Measurements from ENCODE around the gene GON4L. TPM values are rescaled to one million over a fixed set of nuclear protein-coding genes. Genes with fewer than 3 reads are reported as not detected.
"Not testable (repeated sequence)": the region's sequence is repeated elsewhere in the genome, so short reads cannot be mapped to it uniquely, and the experiment has no call there.

Gene GON4L
- total and polyA plus RNA-seq, 4 donors = 16.2 to 61.4 (median 32.3) TPM

GRCh38 chr1:155709391-155709790 lies 147.6 kb downstream of the GON4L start:
- no peak overlapping the region for H3K27ac ChIP-seq (ENCODE audit: low read depth in 1 of 2, low read length in 1 of 2)
- H3K9ac ChIP-seq (ENCODE audit: insufficient read depth in 1 of 2, low read length in 2 of 2) = no peak overlapping the region
- no peak for TF ChIP-seq CTCF (IDR thresholded peaks at IDR 0.05; ENCODE audit: control extremely low read depth, extremely low read depth)
- no peak overlapping the region for H3K4me3 ChIP-seq
- WGBS, 2 donors = 97 to 100% methylated on average over 3 of the region's 3 CpGs
- no peaks in the 10 kb centered on the region for H3K27me3 ChIP-seq (ENCODE audit: control insufficient read depth in 3 of 3, insufficient read depth in 3 of 3, low read length in 2 of 3)
- peaks cover 0 to 6% (median 2%) of the 10 kb centered on the region in 4 donors for H3K36me3 ChIP-seq (ENCODE audit: control insufficient read depth in 4 of 4, insufficient read depth in 4 of 4, low read length in 4 of 4)
- no peak for ATAC-seq (ENCODE audit: insufficient read depth, low FRiP score)
- H3K4me1 ChIP-seq (ENCODE audit: control insufficient read depth in 5 of 5, insufficient read depth in 5 of 5, low read length in 5 of 5) = peaks cover 0 to 10% (median 0%) of the 10 kb centered on the region in 5 donors
- no peaks in the 10 kb centered on the region for H3K9me3 ChIP-seq (ENCODE audit: control insufficient read depth in 4 of 4, insufficient read depth in 3 of 4, low read length in 3 of 4)
- DNase-seq = no peak

- TF ChIP-seq CTCF (IDR thresholded peaks at IDR 0.05; ENCODE audit: control extremely low read depth, extremely low read depth) = no peak
- Histone ChIP-seq H3K9ac (ENCODE audit: insufficient read depth in 1 of 2, low read length in 2 of 2) (no peak overlapping the region), H3K27me3 (ENCODE audit: control insufficient read depth in 3 of 3, insufficient read depth in 3 of 3, low read length in 2 of 3) (no peaks in the 10 kb centered on the region), H3K27ac (ENCODE audit: low read depth in 1 of 2, low read length in 1 of 2) (no peak overlapping the region), H3K9me3 (ENCODE audit: control insufficient read depth in 4 of 4, insufficient read depth in 3 of 4, low read length in 3 of 4) (no peaks in the 10 kb centered on the region), H3K4me3 (no peak overlapping the region), H3K36me3 (ENCODE audit: control insufficient read depth in 4 of 4, insufficient read depth in 4 of 4, low read length in 4 of 4) (peaks cover 0 to 3% (median 2%) of the 10 kb centered on the region in 4 donors), H3K4me1 (ENCODE audit: control insufficient read depth in 5 of 5, insufficient read depth in 5 of 5, low read length in 5 of 5) (peaks cover 0 to 10% (median 0%) of the 10 kb centered on the region in 5 donors)
- ATAC-seq (ENCODE audit: insufficient read depth, low FRiP score) (no peak), DNase-seq (no peak)
- WGBS, 2 donors = 96 to 98% methylated on average over 5 of the region's 5 CpGs
Observed at GRCh38 chr1:155706139-155706538, 150.9 kb downstream of the GON4L start.

GRCh38 chr1:155704414-155704813 lies 152.6 kb downstream of the GON4L start:
- H3K27ac ChIP-seq (ENCODE audit: low read depth in 1 of 2, low read length in 1 of 2); H3K9me3 ChIP-seq (ENCODE audit: control insufficient read depth in 4 of 4, insufficient read depth in 3 of 4, low read length in 3 of 4); H3K4me3 ChIP-seq; DNase-seq; H3K36me3 ChIP-seq (ENCODE audit: control insufficient read depth in 4 of 4, insufficient read depth in 4 of 4, low read length in 4 of 4); ATAC-seq (ENCODE audit: insufficient read depth, low FRiP score); H3K4me1 ChIP-seq (ENCODE audit: control insufficient read depth in 5 of 5, insufficient read depth in 5 of 5, low read length in 5 of 5); H3K9ac ChIP-seq (ENCODE audit: insufficient read depth in 1 of 2, low read length in 2 of 2); H3K27me3 ChIP-seq (ENCODE audit: control insufficient read depth in 3 of 3, insufficient read depth in 3 of 3, low read length in 2 of 3): not testable (repeated sequence)
- WGBS, 2 donors = 91 to 99% methylated on average over 4 to 5 of the region's 5 CpGs

GRCh38 chr1:155703216-155703615 lies 153.8 kb downstream of the GON4L start:
- H3K27ac ChIP-seq (ENCODE audit: low read depth in 1 of 2, low read length in 1 of 2) = no peak overlapping the region
- H3K36me3 ChIP-seq (ENCODE audit: control insufficient read depth in 4 of 4, insufficient read depth in 4 of 4, low read length in 4 of 4) = no peaks in the 10 kb centered on the region
- peaks cover 0 to 10% (median 0%) of the 10 kb centered on the region in 5 donors for H3K4me1 ChIP-seq (ENCODE audit: control insufficient read depth in 5 of 5, insufficient read depth in 5 of 5, low read length in 5 of 5)
- DNase-seq = no peak
- H3K27me3 ChIP-seq (ENCODE audit: control insufficient read depth in 3 of 3, insufficient read depth in 3 of 3, low read length in 2 of 3) = no peaks in the 10 kb centered on the region
- 93 to 95% methylated on average over 6 of the region's 6 CpGs for WGBS, 2 donors
- H3K4me3 ChIP-seq = no peak overlapping the region
- H3K9me3 ChIP-seq (ENCODE audit: control insufficient read depth in 4 of 4, insufficient read depth in 3 of 4, low read length in 3 of 4) = no peaks in the 10 kb centered on the region
- no peak overlapping the region for H3K9ac ChIP-seq (ENCODE audit: insufficient read depth in 1 of 2, low read length in 2 of 2)
- ATAC-seq (ENCODE audit: insufficient read depth, low FRiP score) = no peak
- TF ChIP-seq CTCF (IDR thresholded peaks at IDR 0.05; ENCODE audit: control extremely low read depth, extremely low read depth) = no peak

GRCh38 chr1:155701675-155702074 lies 155.3 kb downstream of the GON4L start:
- H3K27me3 ChIP-seq (ENCODE audit: control insufficient read depth in 3 of 3, insufficient read depth in 3 of 3, low read length in 2 of 3); H3K4me3 ChIP-seq; H3K27ac ChIP-seq (ENCODE audit: low read depth in 1 of 2, low read length in 1 of 2); H3K9me3 ChIP-seq (ENCODE audit: control insufficient read depth in 4 of 4, insufficient read depth in 3 of 4, low read length in 3 of 4); DNase-seq; H3K36me3 ChIP-seq (ENCODE audit: control insufficient read depth in 4 of 4, insufficient read depth in 4 of 4, low read length in 4 of 4); H3K9ac ChIP-seq (ENCODE audit: insufficient read depth in 1 of 2, low read length in 2 of 2); ATAC-seq (ENCODE audit: insufficient read depth, low FRiP score): not testable (repeated sequence)
- whole genome bisulfite sequencing, 2 donors = 19 to 34% methylated on average over 2 of the region's 2 CpGs
- peaks cover 0 to 14% (median 0%) of the 10 kb centered on the region in 5 donors for H3K4me1 ChIP-seq (ENCODE audit: control insufficient read depth in 5 of 5, insufficient read depth in 5 of 5, low read length in 5 of 5)

All from lung (tissue), 12 donors.